Upper lobe of left lung (tissue), 4 donors: ENCODE data around the gene PATJ.

Experiments used
- CTCF ChIP-seq, 6 experiments: fragments of 450-650 bp in 4 of 6; fragments of 200-600 bp in 2 of 6; sonication (generic) in 2 of 6; IDR thresholded peaks; one replicate each; pipeline ENCODE4 v1.5.1; 2016 to 2019; ENCODE audit warnings: antibody characterized with exemption in 6 of 6
- EP300 ChIP-seq, 4 donors: sonication (generic); formaldehyde crosslinking; IDR thresholded peaks; one replicate each; pipeline ENCODE4 v1.5.1; 2017; ENCODE audit warnings: antibody characterized with exemption in 4 of 4, control low read depth in 2 of 4
- POLR2AphosphoS5 ChIP-seq, 2 donors: sonication (generic); formaldehyde crosslinking; IDR thresholded peaks; one replicate each; pipeline ENCODE4 v1.5.1; 2017; ENCODE audit warnings: antibody characterized with exemption in 2 of 2

GRCh38 chr1:61852670-61853015 lies 110.4 kb downstream of the PATJ start:
- no peak for TF ChIP-seq CTCF (IDR thresholded peaks at IDR 0.05)
- no peak for TF ChIP-seq POLR2AphosphoS5 (IDR thresholded peaks at IDR 0.05)
- no peak for TF ChIP-seq EP300 (IDR thresholded peaks at IDR 0.05)
